Retina (tissue), 1 donor: ENCODE data around the gene KCNMB1.

Source experiments
- DNase-seq: peaks from one replicate; pipeline ENCODE4 v3.0.0-alpha.2; 2016

The KCNMB1 gene

DNA sequence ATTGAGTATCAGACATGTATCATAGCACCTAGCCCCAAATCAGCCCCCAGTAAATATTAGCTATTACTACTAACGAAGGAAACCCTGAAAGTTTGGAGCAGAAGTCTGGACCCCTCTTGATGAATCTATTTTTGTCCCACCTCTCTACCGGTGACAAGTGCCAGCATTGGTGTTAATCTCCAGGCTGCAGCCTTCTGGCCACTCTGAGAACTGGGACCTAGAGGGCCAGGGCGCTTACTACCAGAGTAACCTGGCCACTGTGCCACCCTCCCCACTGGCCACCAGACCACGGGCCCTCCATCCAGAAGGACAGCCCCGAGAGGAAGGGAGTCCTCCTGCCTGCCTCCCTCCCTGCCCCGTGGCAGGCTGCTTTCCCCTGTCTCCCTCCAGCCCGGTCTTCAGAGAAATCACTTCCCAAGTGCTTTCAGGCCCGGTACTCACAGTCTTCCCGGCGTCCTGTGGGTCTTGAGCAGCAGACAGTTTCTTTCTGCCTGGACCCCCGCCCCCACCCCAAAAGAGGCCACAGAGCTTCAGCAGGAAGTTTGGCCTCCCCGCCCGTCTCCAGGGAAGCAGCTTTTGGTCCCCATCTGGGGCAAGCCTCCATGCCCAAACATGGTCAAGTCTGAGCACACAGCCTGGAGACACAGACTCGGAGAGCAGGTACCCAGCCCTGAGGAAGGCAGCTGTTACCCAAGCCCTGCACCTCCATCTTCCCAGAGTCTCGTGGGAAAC, at the start of gene KCNMB1:
TSS of gene KCNMB1 (minus strand) at position 550 of the 732 bp plus-strand sequence. CDS start 3,920 bp downstream, outside the sequence.
- no peak for DNase-seq

DNA sequence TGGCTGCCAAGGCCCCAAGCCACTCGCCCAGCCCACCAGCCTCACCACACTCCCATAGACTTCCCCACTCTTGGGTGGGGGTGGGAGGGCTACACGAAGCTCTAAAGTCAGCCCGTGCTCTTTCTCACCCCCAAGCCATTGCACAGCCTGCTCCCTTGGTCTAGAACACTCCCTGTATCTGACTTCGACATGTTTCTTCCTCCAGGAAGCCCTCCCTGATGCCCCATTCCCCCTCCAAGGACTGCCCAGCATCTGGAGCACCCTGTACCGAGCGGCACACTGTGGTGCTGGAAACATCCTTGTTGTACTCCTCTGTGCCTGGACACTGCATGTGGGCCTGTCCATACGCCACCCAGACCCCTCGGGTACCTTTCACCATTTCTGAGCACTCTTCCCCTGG, 49.4 kb upstream of the KCNMB1 start:
- no peak for DNase-seq

GRCh38 chr5:170437621-170438375, 48.6 kb upstream of the KCNMB1 start:
- DNase-seq, result no peak

DNA sequence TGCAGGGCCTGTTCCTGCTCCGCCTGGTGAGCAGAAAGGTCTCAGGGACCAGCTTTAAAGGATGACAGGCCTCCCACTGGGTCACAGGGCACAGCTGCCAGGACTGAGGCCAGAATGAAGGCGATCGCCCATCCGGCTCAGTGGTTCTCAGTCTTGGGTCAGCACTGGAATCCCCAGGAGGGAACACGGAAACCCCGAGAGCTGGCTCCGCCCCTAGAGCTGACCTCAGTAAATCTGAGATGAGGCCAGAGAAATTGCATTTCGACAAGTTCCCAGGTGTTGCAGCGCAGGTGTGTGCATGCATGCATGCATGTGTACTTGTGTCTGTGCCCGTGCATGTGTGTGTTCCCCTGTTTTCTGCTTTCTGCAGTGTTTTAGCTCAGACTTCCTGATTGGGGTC, 47.2 kb upstream of the KCNMB1 start:
- DNase-seq, result no peak

GRCh38 chr5:170434966-170435605, 45.9 kb upstream of the KCNMB1 start:
- DNase-seq, result peak; percentile 90

GRCh38 chr5:170432669-170433068, 43.5 kb upstream of the KCNMB1 start:
- no peak for DNase-seq

DNA sequence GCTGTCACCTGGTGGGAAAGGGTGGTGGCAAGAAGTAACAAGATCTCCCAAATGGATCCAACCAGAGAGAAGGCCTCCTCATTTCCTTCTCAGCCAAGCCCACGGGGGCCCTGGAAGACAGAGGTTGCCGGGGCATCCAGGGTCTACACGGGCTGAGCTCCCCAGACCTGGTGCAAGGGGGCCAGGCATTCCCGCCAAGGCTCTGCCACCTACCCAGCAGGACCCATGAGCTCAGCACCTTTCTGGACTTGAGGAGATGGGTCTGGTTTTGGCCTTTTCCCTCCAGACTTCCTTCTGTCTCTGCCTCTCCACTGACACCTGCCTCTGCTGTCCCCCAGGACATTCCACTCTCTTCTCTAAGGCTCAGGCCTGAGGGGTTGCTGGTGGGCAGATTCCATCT, 42.4 kb upstream of the KCNMB1 start:
- DNase-seq, result no peak

GRCh38 chr5:170430866-170431437, 41.8 kb upstream of the KCNMB1 start:
- peak; percentile 72 for DNase-seq

GRCh38 chr5:170430256-170430655, 41.1 kb upstream of the KCNMB1 start:
- no peak for DNase-seq

DNA sequence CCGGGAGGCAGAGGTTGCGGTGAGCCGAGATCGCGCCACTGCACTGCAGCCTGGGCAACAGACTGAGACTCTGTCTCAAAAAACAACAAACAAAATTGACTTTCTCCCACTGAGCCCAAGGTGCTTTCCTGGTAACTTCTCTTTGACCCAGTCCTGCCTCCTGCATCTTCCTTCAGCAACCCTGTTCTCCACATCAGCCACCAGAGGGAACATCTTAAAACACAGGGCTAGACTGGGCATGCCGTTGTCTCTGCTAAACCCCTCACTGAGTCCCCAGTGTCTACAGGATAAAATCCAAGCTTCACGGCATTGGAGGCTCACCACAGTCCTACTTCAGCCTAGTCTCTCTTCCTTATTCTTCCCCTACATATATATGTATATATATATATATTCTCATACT, 39.8 kb upstream of the KCNMB1 start:
- DNase-seq, result no peak

GRCh38 chr5:170427672-170428236, 38.6 kb upstream of the KCNMB1 start:
- no peak for DNase-seq

DNA sequence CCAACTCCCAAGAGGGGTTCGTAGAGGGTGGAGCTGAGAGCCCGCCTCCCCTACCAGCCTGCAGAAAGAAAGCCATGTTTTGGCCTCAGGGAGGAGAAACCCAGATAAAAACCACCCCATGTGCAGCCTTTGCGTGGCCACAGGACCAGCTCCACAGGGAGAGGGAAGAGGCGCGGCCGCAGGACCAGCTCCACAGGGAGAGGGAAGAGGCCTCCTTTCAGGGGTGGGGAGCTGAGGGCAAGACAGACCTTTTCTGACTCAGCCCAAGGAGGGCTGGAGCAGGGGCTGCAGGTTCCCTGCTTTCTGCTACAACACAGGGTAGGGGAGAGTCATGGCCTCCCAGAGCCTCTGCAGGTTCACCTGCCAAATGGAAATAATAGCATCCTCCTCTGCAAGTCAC, 37.6 kb upstream of the KCNMB1 start:
- DNase-seq, result no peak

GRCh38 chr5:170426149-170426767, 37.1 kb upstream of the KCNMB1 start:
- DNase-seq, result no peak

DNA sequence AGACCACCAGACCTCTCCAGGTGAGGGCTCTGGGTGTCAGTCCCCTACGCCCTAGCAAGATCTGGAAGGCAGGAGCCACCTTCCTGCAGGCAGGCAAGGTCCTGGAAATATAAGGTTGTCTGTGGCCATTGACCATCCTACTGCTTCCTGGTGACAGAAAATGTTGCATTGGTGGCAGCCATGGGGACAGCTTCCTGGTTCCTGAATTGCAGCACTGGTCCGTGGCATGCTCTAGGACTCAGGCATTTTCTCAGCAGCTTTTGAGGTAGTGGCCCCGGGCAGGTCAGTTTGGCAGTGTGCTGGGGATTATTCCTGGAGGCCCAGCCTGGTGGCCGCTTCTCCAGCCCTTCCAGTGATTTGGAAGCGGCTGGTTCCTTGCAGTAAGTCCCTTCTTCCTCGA, 36.6 kb upstream of the KCNMB1 start:
- no peak for DNase-seq

DNA sequence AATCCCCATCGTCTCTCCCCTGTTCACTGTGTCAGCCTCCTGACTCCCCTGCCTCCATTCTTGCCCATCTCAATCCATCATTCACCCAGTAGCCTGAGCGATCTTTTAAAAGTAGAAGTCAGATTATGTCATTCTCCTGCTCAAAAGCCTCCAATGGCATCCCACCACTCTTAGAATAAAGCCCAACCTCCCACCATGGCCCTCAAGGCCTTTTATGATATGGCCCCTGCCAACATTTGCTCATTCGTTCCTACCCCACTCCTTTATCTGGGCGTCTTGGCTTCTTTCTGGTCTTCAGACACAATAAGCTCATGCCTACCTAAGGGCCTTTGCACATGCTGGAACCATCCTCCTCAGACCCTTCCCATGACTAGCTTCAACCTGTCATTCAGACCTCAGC, 35.5 kb upstream of the KCNMB1 start:
- DNase-seq, result no peak

GRCh38 chr5:170423692-170424091, 34.5 kb upstream of the KCNMB1 start:
- no peak for DNase-seq

DNA sequence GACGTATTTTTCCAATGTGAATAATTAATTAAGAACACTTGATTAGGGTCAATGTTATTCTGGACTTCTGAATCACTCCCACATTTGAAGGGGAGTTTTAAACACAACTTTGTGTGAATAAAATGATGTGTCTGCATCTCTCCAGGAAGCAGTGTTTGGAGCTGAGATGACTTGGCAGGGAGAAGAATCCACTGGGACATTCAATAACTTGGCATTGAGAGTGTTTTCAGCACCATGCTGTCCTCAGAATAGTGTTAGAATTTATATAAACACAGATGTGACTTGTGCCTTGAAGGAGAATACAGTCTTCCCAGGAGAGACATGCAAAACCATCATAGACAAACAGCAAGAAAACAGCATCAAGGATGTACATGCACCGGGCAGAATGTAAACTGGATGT, 32.7 kb upstream of the KCNMB1 start:
- no peak for DNase-seq

- DNase-seq, result peak; percentile 85
Measured at GRCh38 chr5:170420806-170421412, 31.7 kb upstream of the KCNMB1 start.

DNA sequence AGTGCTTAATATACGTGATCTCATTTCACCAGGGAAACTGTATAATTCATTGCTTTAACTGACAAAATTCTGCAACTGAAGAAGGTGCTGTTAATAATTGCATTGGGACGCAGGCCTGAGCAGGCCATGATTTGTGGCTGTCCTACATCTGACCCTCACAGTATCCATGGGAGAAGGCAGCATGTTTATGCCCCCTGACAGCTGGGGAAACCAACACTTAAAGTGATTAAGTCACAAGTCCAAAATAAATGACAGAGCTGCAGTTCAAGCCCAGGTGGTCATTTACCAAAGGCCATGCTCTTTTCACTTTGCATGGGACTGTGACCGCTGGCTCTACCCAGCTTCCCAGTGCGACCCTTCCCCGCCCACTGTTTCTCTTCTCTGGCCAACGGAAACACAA, 30.5 kb upstream of the KCNMB1 start:
- no peak for DNase-seq

GRCh38 chr5:170418736-170419135, 29.6 kb upstream of the KCNMB1 start:
- DNase-seq, result no peak

- no peak for DNase-seq
Measured at GRCh38 chr5:170416526-170416925, 27.4 kb upstream of the KCNMB1 start.

- DNase-seq, result no peak
Measured at GRCh38 chr5:170414786-170415185, 25.6 kb upstream of the KCNMB1 start.
